Neural cell (in vitro differentiated cells): ENCODE results near the gene PLAU. TPM values are rescaled to one million over a fixed set of nuclear protein-coding genes. Genes with fewer than 3 reads are reported as not detected.

ENCODE experiments used
- H2AFZ ChIP-seq: fragments of 200-600, 300-800 bp; sonication (generic), shearing (Covaris generic); 2 replicates; pipeline ENCODE4 v1.6.0; 2014; ENCODE audit warnings: low read depth, mild to moderate bottlenecking, antibody characterized with exemption, low read length, moderate library complexity
- H3F3A ChIP-seq: fragments of 200-600 bp; shearing (Covaris generic); 2 replicates; pipeline ENCODE4 v1.6.1; 2016; ENCODE audit warnings: mild to moderate bottlenecking, moderate library complexity, mixed read lengths, antibody characterized with exemption, low read length; ENCODE audit not compliant: insufficient read depth, poor library complexity, severe bottlenecking
- H3K27ac ChIP-seq: fragments of 200-600, 300-800 bp; sonication (generic), shearing (Covaris generic); 2 replicates; pipeline ENCODE4 v1.5.1; 2014; ENCODE audit warnings: mild to moderate bottlenecking, low read length, moderate library complexity
- H3K27me3 ChIP-seq: fragments of 300-800, 200-600 bp; sonication (generic), shearing (Covaris generic); 2 replicates; pipeline ENCODE4 v1.6.0; 2014; ENCODE audit warnings: mild to moderate bottlenecking, low read depth, low read length, moderate library complexity; ENCODE audit not compliant: insufficient read depth
- H3K36me3 ChIP-seq: fragments of 300-800, 200-600 bp; sonication (generic), shearing (Covaris generic); 2 replicates; pipeline ENCODE4 v1.5.1; 2014; ENCODE audit warnings: mild to moderate bottlenecking, antibody characterized with exemption, low read length, moderate library complexity; ENCODE audit not compliant: insufficient read depth
- H3K4me2 ChIP-seq: fragments of 300-800, 200-600 bp; sonication (generic), shearing (Covaris generic); 2 replicates; pipeline ENCODE4 v1.6.0; 2014; ENCODE audit warnings: mild to moderate bottlenecking, low read length
- H3K4me3 ChIP-seq: fragments of 300-800, 200-600 bp; sonication (generic), shearing (Covaris generic); 2 replicates; pipeline ENCODE4 v1.5.1; 2014; ENCODE audit warnings: mild to moderate bottlenecking, low read length, moderate library complexity
- H3K79me2 ChIP-seq: fragments of 200-600 bp; shearing (Covaris generic); replicated peaks from 2 replicates; pipeline ENCODE4 v1.6.0; 2014; ENCODE audit warnings: mild to moderate bottlenecking, low read length, moderate library complexity; ENCODE audit not compliant: insufficient read depth
- H3K9ac ChIP-seq: fragments of 300-800, 200-600 bp; sonication (generic), shearing (Covaris generic); 2 replicates; pipeline ENCODE4 v1.6.1; 2016; ENCODE audit warnings: mild to moderate bottlenecking, low read length, mixed read lengths
- H3K9me2 ChIP-seq: fragments of 200-600 bp; shearing (Covaris generic); 2 replicates; pipeline ENCODE4 v1.6.1; 2016; ENCODE audit warnings: mild to moderate bottlenecking, low read length, mixed read lengths; ENCODE audit not compliant: insufficient read depth
- H3K9me3 ChIP-seq: fragments of 200-600, 300-800 bp; sonication (generic), shearing (Covaris generic); 2 replicates; pipeline ENCODE4 v1.6.1; 2016; ENCODE audit warnings: mild to moderate bottlenecking, mixed run types, low read length, moderate library complexity, mixed read lengths
- H4K20me1 ChIP-seq: fragments of 200-600 bp; shearing (Covaris generic); 2 replicates; pipeline ENCODE4 v1.6.1; 2016; ENCODE audit warnings: mild to moderate bottlenecking, mixed run types; ENCODE audit not compliant: insufficient read depth
- CTCF ChIP-seq: fragments of 450-650 bp; IDR thresholded peaks from 2 replicates; pipeline ENCODE4 v1.5.1; 2014; ENCODE audit warnings: antibody characterized with exemption, mild to moderate bottlenecking, moderate library complexity; ENCODE audit not compliant: poor library complexity, severe bottlenecking
- EP300 ChIP-seq: fragments of 450-650 bp; conservative IDR thresholded peaks from 2 replicates; pipeline ENCODE4 v1.6.1; 2014; ENCODE audit warnings: antibody characterized with exemption, mild to moderate bottlenecking, moderate library complexity; ENCODE audit not compliant: poor library complexity, severe bottlenecking
- EZH2 ChIP-seq: fragments of 200-600, 300-800 bp; shearing (Covaris generic), sonication (generic); IDR thresholded peaks from 2 replicates; pipeline ENCODE4 v1.6.1; 2014; ENCODE audit warnings: antibody characterized with exemption, low read length, borderline replicate concordance, mild to moderate bottlenecking; ENCODE audit not compliant: insufficient read depth, poor library complexity, severe bottlenecking
- MXI1 ChIP-seq: fragments of 450-650 bp; conservative IDR thresholded peaks from 2 replicates; pipeline ENCODE4 v1.6.1; 2014; ENCODE audit warnings: antibody characterized with exemption, mild to moderate bottlenecking; ENCODE audit not compliant: poor library complexity, severe bottlenecking
- POLR2AphosphoS5 ChIP-seq: IDR thresholded peaks from 2 replicates; pipeline ENCODE4 v1.6.1; 2012
- RAD21 ChIP-seq: fragments of 450-650 bp; conservative IDR thresholded peaks from 2 replicates; pipeline ENCODE4 v1.6.1; 2014; ENCODE audit warnings: antibody characterized with exemption, mild to moderate bottlenecking, moderate library complexity
- SMC3 ChIP-seq: fragments of 450-650 bp; conservative IDR thresholded peaks from 2 replicates; pipeline ENCODE4 v1.6.1; 2014; ENCODE audit warnings: antibody characterized with exemption, mild to moderate bottlenecking, moderate library complexity; ENCODE audit not compliant: poor library complexity
- TAF1 ChIP-seq: IDR thresholded peaks from 2 replicates; pipeline ENCODE4 v1.6.1; 2012; ENCODE audit warnings: low read depth
- polyA plus RNA-seq: library from polyadenylated mRNA; depleted of rRNA; stranded (reverse); fragments of >200 nt; gene quantifications from 2 replicates; pipeline ENCODE4 v1.2.3, GENCODE V29; 2014
- TF ChIP-seq, protein P1 (sequence below): IDR thresholded peaks from 2 replicates; pipeline ENCODE4 v1.6.1; 2012; ENCODE audit warnings: borderline replicate concordance

PLAU gene
- polyA plus RNA-seq, 1 donor from 2014 or later = 1.1 TPM

- H3K9me2 ChIP-seq = no peaks in the 10 kb centered on the region
- H3K27ac ChIP-seq = no peak overlapping the region
- H2AFZ ChIP-seq = peak overlapping the region; percentile 4
- H3K4me3 ChIP-seq = peak overlapping the region; percentile 78
- H3K36me3 ChIP-seq = no peaks in the 10 kb centered on the region
- no peaks in the 10 kb centered on the region for H3K79me2 ChIP-seq
- peak overlapping the region; percentile 66 for H3K9ac ChIP-seq
- no peak overlapping the region for H3K4me2 ChIP-seq
- no peaks in the 10 kb centered on the region for H3F3A ChIP-seq
- no peaks in the 10 kb centered on the region for H3K9me3 ChIP-seq
- H3K27me3 ChIP-seq = peaks cover 34% of the 10 kb centered on the region
- no peak for TF ChIP-seq SMC3
- peak; percentile 13 for TF ChIP-seq TAF1
- H4K20me1 ChIP-seq = no peaks in the 10 kb centered on the region
Observed at GRCh38 chr10:73911553-73912004, 647 bp downstream of the PLAU start.

DNA sequence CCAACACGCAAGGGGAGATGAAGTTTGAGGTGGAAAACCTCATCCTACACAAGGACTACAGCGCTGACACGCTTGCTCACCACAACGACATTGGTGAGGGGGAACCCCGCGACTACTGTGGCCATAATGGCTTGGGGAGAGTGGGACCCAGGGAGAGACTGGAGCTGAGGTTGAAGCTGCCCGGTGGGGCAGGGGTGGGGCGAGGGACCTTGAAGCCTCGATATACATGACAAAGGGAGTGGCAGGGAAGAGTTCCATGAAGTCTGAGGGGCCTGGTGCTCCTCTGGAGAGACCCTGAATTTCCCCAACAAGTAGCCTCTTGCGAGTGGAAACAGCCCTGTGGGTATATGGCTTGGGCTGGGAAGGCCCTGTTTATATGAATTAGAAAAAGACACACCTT is 3.1 kb downstream of the PLAU start:
- Histone ChIP-seq H3K9me3 (no peaks in the 10 kb centered on the region), H3K27me3 (peaks cover 33% of the 10 kb centered on the region), H2AFZ (no peak overlapping the region), H4K20me1 (no peaks in the 10 kb centered on the region), H3F3A (no peaks in the 10 kb centered on the region), H3K4me2 (no peak overlapping the region), H3K9ac (no peak overlapping the region), H3K9me2 (no peaks in the 10 kb centered on the region), H3K4me3 (no peak overlapping the region), H3K27ac (no peak overlapping the region), H3K79me2 (no peaks in the 10 kb centered on the region), H3K36me3 (no peaks in the 10 kb centered on the region)
- TF ChIP-seq TAF1 = no peak
- TF ChIP-seq EP300 = no peak
- no peak for TF ChIP-seq SMC3
- TF ChIP-seq MXI1 = no peak
- no peak for TF ChIP-seq POLR2AphosphoS5
- no peak for TF ChIP-seq RAD21
- TF ChIP-seq, protein P1, sequence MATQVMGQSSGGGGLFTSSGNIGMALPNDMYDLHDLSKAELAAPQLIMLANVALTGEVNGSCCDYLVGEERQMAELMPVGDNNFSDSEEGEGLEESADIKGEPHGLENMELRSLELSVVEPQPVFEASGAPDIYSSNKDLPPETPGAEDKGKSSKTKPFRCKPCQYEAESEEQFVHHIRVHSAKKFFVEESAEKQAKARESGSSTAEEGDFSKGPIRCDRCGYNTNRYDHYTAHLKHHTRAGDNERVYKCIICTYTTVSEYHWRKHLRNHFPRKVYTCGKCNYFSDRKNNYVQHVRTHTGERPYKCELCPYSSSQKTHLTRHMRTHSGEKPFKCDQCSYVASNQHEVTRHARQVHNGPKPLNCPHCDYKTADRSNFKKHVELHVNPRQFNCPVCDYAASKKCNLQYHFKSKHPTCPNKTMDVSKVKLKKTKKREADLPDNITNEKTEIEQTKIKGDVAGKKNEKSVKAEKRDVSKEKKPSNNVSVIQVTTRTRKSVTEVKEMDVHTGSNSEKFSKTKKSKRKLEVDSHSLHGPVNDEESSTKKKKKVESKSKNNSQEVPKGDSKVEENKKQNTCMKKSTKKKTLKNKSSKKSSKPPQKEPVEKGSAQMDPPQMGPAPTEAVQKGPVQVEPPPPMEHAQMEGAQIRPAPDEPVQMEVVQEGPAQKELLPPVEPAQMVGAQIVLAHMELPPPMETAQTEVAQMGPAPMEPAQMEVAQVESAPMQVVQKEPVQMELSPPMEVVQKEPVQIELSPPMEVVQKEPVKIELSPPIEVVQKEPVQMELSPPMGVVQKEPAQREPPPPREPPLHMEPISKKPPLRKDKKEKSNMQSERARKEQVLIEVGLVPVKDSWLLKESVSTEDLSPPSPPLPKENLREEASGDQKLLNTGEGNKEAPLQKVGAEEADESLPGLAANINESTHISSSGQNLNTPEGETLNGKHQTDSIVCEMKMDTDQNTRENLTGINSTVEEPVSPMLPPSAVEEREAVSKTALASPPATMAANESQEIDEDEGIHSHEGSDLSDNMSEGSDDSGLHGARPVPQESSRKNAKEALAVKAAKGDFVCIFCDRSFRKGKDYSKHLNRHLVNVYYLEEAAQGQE = no peak
- TF ChIP-seq CTCF = no peak
- TF ChIP-seq EZH2 = no peak
